ENCODE data around the gene LDLRAD4. TPM values are rescaled to one million over a fixed set of nuclear protein-coding genes. Genes with fewer than 3 reads are reported as not detected.

Gene LDLRAD4
- polyA plus RNA-seq, 3 donors = 1.7 to 8.5 (median 3.7) TPM

GRCh38 chr18:13378150-13378549 is 159.6 kb downstream of the LDLRAD4 start:
- WGBS, 3 donors = 81 to 92% (median 90%) methylated on average over 9 of the region's 9 CpGs
- H3K27ac ChIP-seq (ENCODE audit: low read depth, low read length) = no peak overlapping the region

GRCh38 chr18:13379062-13379865 is 160.7 kb downstream of the LDLRAD4 start:
- no peak overlapping the region for H3K27ac ChIP-seq (ENCODE audit: low read depth, low read length)
- WGBS, 3 donors = 60 to 80% (median 79%) methylated on average over 7 of the region's 7 CpGs

DNA sequence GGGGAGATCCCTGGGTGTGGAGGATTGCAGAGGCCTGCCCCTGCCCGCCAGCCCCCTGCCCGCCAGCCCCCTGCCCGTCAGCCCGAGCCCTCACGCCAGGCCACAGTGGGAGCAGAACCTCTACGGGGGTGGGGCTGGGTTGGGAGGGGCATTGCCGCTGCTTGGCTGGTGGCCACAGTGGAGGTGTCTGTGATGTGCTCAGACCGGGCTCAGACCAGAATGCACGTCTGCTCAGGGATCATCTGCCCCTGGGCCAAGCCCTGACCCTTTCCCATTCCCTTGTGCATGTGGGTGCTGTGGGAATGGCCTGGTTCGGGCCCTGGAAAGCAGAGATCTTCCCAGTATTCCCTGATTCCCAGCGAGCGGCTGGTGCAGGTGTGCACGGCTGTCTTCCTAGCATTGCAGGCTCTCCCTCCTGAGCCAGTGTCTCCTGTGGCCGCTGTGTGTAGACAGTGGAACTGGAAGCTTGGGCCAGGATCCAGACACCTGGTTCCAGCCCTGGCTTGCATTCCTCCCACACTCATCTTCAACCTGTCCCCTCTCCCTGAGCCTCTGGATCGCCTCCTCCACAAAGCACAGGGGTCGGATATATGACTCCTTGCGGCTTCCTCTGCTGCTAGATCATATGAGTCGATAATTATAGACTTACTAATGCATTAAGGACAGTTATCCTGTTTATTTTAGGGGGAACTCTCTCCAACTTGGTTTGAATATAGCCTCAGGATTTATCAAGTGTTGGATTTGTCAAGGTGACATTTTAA is 161.6 kb downstream of the LDLRAD4 start:
- H3K27ac ChIP-seq (ENCODE audit: low read depth, low read length) = no peak overlapping the region
- WGBS, 3 donors = 71 to 87% (median 79%) methylated on average over 18 of the region's 18 CpGs

- no peak overlapping the region for H3K27ac ChIP-seq (ENCODE audit: low read depth, low read length)
- WGBS, 3 donors = 60 to 86% (median 62%) methylated on average over 2 of the region's 2 CpGs
Observed at GRCh38 chr18:13380691-13381070, 162.1 kb downstream of the LDLRAD4 start.

- peak overlapping the region; percentile 17 for H3K27ac ChIP-seq (ENCODE audit: low read depth, low read length)
- 85 to 92% (median 91%) methylated on average over 9 of the region's 9 CpGs for WGBS, 3 donors
Observed at GRCh38 chr18:13381331-13381730, 162.8 kb downstream of the LDLRAD4 start.

DNA sequence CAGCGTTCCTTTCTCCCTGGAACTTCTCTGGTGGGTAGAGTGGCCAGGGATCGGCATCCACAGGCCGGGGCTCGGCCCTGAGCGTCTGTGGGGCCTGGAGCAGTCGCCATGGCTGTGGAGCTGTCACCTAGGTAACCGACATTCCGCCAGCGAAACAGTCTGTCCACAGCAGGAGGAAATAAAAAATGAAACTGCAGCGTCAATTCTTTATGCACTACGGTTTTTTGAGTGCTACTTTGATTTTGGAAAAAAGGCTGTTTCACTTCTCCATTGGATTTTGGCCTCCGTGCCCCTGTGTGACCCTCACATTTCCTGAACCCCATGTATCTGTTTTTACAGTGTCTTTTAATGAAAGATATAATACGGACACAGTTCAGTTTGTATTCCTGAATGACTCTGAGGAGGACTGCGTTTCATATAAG is 163.4 kb downstream of the LDLRAD4 start:
- WGBS, 3 donors = 7 to 24% (median 14%) methylated on average over 14 of the region's 14 CpGs
- H3K27ac ChIP-seq (ENCODE audit: low read depth, low read length) = no peak overlapping the region

- peak overlapping the region; percentile 80 for H3K27ac ChIP-seq (ENCODE audit: low read depth, low read length)
- WGBS, 3 donors = 62 to 73% (median 62%) methylated on average over 9 of the region's 9 CpGs
Observed at GRCh38 chr18:13382366-13382953, 163.9 kb downstream of the LDLRAD4 start.

GRCh38 chr18:13382954-13383827 is 164.6 kb downstream of the LDLRAD4 start:
- WGBS, 3 donors = 83 to 88% (median 84%) methylated on average over 19 of the region's 19 CpGs
- H3K27ac ChIP-seq (ENCODE audit: low read depth, low read length) = peak overlapping the region; percentile 80

- H3K27ac ChIP-seq (ENCODE audit: low read depth, low read length) = no peak overlapping the region
- WGBS, 3 donors = 91 to 95% (median 92%) methylated on average over 40 of the region's 40 CpGs
Observed at GRCh38 chr18:13386891-13387801, 168.6 kb downstream of the LDLRAD4 start.

GRCh38 chr18:13387855-13388548 is 169.4 kb downstream of the LDLRAD4 start:
- H3K27ac ChIP-seq (ENCODE audit: low read depth, low read length) = no peak overlapping the region
- 45 to 74% (median 58%) methylated on average over 13 of the region's 13 CpGs for WGBS, 3 donors

DNA sequence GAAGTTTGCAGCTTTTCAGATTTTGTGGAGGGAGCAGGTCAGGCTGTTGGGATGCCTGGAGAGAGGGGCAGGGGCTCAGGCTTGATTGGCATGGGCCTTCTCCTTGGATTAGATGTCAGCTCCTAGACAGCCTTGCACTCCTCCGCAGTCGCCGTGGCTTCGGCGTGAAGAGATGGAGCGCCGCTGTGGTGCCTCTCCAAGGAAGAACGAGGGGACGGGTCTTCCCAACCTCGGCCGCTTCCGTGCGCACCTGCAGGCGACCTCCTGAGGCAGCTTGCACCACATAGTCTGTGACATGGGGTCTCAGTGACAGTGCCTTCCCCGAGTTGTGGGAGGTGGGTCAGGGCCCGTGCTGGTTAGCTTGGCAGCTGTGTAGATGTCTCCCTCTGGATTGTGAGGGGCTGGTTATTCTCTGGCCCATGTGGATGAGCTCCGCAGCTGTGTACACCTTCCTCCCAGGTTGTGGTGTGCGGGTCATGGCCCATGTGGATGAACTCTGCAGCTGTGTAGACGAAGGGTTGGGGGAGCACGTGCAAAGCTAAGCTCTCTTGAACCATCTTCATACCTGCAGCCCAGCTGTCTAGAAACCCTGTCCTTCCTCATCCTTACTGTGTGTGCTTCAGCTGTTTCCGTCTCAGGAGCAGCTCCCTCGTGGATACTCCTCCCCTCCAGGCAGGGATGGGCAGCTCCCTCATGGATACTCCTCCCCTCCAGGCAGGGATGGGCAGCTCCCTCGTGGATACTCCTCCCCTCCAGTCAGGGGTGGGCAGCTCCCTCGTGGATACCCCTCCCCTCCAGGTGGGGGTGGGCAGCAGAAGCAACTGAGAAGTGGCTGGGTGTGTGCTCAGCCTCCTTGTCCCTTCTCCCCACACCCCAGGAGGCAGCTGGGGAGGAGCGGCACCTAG is 170.3 kb downstream of the LDLRAD4 start:
- H3K27ac ChIP-seq (ENCODE audit: low read depth, low read length) = no peak overlapping the region
- 84 to 90% (median 89%) methylated on average over 25 of the region's 25 CpGs for WGBS, 3 donors

DNA sequence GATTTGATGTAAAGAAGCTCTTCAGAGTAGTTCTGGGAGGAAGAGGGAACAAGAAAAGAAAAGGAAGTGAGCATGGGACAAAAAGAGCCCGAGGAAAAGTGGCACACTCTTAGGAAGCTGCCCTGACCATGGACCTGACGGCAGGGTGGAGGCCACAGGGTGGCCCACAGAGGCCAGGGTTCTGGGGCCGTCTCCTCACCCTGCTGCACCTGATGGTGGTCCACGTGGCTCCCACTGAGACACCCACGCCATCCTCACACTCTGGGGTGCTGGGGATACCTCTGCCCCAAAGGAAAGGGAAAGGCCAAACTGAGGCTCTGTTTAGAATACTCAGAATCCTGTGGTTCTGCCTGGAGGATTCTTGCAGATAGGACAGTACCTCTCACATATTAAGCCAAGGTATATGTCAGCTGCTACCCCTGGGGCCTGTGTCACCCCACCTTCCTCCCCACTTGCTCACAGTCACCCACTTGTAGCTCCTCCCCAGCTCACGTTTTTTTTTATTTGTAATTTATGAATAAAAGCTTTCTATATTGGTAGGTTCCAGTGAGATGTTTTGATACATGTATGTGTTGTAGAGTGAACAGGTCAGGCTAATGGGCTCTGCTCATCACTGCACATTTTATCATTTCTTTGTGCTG is 171.1 kb downstream of the LDLRAD4 start:
- WGBS, 3 donors = 80 to 87% (median 83%) methylated on average over 6 of the region's 6 CpGs
- H3K27ac ChIP-seq (ENCODE audit: low read depth, low read length) = no peak overlapping the region

GRCh38 chr18:13390196-13390595 is 171.6 kb downstream of the LDLRAD4 start:
- no peak overlapping the region for H3K27ac ChIP-seq (ENCODE audit: low read depth, low read length)
- 94 to 96% (median 96%) methylated on average over 12 of the region's 12 CpGs for WGBS, 3 donors

GRCh38 chr18:13390711-13391110 is 172.2 kb downstream of the LDLRAD4 start:
- no peak overlapping the region for H3K27ac ChIP-seq (ENCODE audit: low read depth, low read length)

GRCh38 chr18:13392029-13392750 is 173.6 kb downstream of the LDLRAD4 start:
- 86 to 96% (median 96%) methylated on average over 12 of the region's 12 CpGs for WGBS, 3 donors

More at GRCh38 chr18:13390711-13391110, 172.2 kb downstream of the LDLRAD4 start:
- WGBS, 3 donors = 94 to 96% (median 96%) methylated on average over 4 of the region's 4 CpGs

More at GRCh38 chr18:13392029-13392750, 173.6 kb downstream of the LDLRAD4 start:
- no peak overlapping the region for H3K27ac ChIP-seq (ENCODE audit: low read depth, low read length)
